NCI-H2196 treated with DMSO at 0.1 percent for 48 hours (cell line): ENCODE data around the gene PLVAP.
"Not testable (repeated sequence)": the region's sequence is repeated elsewhere in the genome, so short reads cannot be mapped to it uniquely, and the experiment has no call there.

ENCODE experiments used
- DNase-seq: peaks from one replicate; lab custom pipeline; 2025; ENCODE audit not compliant: unreplicated experiment; lab: John Stamatoyannopoulos, UW

The PLVAP gene

DNA sequence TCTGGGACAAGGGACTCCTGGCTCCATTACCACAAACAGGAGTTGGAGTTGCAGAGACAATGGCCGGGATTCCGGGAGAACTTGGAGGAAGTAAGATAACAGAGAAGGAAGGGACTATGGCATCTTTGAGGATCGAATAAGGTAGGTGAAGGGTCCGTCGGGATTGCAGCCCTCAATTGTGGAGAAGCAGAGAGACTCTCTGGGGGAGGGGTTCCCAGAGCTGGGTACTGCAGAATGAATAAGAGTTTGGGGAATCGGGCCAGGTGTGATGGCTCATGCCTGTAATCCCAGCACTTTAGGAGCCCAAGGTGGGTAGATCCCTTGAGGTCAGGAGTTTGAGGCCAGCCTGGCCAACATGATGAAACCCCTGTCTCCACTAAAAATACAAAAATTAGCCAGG, 24.5 kb upstream of the PLVAP start:
- no peak for DNase-seq

DNA sequence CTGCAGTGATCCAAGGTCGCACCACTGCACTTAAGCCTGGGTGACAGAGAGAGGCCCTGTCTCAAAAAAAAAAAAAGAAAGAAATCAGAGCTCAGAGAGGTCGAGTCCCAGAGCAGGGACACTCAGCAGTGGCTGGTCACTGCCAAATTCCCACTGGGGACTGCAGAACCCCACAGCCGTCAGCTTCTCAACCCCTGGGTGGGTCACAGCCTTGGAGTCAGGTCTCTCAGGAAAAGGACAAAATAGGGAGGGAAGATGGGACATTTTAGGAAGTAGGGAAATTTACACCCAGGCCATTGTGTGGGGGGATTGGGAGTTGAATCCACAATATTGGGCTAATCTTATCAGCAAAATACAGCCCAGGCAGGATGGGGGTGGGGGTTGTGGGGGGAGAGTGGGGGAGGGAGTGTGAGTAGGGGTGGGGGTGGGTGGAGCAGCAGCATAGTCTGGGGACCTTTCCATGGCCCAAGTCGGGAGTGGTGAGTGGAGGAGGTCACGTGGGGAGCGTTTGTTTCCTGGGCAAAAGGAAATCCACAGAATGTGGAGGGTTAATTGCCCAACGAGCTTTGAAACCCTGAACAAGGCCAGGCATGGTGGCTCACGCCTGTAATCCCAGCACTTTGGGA, 21.9 kb upstream of the PLVAP start:
- no peak for DNase-seq

DNA sequence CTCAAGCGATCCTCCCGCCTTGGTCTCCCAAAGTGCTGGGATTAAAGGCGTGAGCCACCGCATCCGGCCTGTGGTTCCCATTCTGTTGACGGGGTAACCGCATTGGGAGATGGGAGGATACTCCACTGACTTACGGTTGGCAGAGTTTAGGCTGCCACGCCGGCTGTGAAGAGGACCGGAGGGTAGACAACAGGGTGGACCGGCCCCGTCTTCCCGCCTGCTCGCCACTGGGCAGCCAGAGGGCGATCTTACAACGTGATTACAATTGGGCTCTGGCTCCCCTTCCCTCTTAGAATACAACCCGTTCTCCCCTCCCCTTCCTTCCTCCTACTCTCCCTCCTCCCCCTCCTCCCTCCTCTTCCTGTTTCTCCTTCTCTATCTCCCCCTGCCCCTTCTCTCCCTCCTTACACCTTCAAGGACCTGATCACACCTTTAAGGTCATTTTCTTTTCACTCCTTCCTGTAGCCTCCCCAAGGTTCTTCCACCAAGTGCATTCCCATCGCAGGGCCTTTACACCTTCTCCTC, 17.8 kb upstream of the PLVAP start:
- DNase-seq: peak; percentile 39

DNA sequence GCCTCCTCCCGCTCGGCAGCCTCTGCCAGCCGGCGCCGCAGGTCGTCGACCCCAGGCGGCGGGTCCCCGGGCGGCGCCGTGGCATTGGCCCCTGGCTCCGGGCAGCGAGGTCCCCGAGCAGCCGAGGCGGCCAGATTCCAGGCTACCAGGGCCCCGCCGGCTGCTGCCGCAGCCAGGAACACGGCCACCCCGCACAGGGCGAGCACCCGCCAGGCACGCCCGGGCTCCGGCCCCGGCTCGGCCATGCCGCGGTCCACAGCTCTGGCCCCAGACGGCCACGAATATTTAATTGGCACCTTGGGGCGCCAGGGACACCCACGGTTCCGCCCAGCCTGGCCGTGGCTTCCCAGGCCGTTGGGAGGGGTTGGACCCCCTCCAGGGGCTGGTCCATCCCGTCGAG, 16.8 kb upstream of the PLVAP start, which contains the start of gene CCDC194:
TSS of gene CCDC194 (minus strand) at position 283 of the 400 bp plus-strand sequence. CDS start at position 245, 38 bp downstream.
- DNase-seq: no peak

DNA sequence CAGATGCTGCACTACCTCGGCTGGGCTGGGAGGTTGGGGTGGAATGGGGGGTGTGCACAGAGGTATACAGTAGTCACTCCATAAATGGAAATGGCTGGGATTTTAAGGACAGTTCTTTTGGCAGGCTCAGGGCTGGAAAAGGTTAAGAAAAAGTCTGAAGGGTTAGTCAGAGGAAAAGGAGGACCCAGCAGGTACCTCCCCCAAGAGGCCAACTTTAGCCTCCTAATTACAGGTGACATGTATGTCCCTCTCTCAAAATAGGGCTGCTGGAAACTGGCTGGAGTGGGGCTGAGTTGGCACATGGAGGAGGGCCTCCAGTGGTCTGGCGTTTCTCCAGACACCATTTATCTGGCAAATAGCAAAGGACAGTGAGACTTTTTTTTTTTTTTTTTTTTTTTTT, 15.9 kb upstream of the PLVAP start:
- no peak for DNase-seq

DNA sequence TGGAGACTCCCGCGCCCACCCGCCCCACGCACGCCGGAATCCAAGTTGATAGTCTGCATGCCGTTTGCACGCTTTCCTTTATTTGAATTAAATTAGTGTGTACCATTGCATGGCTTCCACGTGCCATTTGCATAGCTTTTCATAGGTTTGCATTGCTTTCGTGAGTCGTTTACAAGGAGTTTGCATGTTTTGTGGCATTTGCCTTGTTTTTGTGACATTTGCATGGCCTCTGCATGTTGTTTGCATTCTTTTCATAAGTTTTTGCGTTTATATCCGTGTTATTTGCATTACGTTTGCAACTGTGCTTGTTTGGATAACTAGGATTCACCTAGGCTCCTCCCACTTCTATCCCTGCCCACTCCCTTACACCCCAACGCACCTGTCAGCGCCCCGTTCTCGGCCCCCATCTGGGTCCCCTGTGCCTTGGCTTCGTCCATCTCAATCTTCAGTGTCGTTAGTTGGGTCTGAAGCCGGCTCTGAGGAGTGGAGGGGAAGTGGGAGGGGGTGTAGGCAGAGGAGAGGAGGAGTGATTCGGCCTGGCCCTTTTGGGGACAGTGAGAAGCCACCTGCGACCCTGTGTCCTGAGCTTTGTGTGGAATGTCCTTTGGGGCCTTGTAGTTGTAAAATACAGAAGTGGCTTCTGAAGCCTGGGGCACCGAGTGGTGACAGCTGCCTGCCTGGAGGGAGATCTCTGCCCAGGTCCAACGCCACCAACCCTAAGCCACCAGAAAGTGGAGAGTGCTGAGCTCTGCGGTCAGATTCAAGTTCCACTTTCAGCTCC, 14.4 kb upstream of the PLVAP start:
- DNase-seq: no peak

DNA sequence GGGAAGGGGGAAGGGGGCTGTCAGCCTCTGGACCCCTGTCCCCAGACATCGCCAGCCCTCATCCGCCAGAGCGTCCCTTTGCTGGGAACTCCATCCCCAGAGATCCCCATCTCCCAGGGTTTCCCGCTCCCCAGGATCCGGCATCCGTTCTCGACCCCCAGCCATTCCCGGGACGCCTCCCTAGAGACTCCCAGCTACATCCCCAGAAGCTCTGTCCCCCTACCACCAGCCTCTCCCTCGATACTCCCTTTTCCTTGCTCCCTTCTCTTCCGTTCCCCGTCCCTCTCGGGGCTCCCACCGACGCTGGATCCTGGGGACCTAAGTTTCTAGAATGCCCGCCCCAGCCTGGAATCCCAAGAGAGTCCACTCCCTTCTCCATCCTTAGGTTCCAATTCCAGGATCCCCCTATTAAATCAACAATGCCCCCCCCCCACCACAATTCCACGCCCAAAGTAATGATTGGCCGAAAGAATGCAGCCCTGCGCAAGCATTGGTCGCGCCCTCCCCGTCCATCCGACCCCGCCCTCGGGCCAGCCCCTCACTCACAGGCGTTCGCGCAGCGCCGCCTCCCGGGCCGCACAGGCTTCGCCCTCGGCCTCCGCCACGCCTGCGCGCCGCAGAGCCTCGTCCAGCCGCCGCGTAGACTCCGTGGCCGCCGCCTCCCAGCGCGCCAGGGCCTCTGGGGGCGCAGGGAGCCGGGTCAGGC, 13.7 kb upstream of the PLVAP start:
- peak; percentile 84 for DNase-seq

DNA sequence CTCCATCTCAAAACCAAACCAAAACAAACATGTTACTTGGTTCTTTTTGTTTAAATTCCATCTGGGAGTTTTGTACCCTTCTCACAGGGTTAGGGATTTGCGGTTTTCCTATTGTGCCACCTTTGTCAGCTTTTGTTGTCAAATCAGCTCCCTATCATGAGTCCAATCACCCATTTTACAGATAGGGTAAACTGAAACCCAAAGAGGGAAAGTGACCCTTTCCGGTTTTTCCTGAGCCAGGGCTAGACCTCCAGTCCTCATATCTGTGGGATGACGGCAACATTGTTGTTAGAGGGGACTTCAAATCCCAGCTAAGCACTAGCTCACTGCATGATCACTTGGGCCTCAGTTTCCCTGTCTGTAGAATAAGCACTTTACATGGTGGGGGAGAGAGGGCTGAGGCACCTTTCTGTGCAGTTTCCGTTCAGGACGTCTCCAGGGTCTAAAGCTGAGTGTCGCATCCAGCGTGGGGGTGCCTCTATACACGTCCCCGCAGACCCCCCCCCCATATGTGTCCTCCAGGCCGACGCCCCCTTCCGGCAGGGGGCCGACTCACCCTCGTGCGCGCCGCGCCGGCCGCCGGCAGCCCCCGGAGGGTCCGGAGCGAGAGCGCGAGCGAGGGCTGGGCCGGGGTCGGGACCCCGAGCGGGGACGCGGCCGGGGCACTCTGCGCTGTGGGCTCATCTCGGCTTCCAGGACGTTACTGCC, 13.0 kb upstream of the PLVAP start:
- no peak for DNase-seq

DNA sequence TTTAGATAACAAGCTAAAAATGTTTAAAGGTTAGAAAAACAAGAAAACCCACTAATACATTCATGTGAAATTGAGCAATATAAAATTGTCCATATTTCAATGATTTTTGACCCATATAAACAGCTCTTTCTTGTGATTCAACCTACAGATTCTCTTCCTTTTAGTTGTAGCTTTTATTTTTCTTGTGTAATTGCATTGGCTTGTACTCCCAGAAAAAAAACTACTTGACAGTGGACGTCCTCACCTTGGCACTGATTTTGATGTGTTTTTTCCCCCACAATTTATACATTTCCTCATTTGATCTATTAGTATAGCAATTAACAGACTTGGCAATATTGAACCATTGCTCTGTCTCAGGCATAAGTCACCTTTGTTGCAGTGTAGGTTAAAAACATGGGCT, 12.1 kb upstream of the PLVAP start:
- DNase-seq: no peak

DNA sequence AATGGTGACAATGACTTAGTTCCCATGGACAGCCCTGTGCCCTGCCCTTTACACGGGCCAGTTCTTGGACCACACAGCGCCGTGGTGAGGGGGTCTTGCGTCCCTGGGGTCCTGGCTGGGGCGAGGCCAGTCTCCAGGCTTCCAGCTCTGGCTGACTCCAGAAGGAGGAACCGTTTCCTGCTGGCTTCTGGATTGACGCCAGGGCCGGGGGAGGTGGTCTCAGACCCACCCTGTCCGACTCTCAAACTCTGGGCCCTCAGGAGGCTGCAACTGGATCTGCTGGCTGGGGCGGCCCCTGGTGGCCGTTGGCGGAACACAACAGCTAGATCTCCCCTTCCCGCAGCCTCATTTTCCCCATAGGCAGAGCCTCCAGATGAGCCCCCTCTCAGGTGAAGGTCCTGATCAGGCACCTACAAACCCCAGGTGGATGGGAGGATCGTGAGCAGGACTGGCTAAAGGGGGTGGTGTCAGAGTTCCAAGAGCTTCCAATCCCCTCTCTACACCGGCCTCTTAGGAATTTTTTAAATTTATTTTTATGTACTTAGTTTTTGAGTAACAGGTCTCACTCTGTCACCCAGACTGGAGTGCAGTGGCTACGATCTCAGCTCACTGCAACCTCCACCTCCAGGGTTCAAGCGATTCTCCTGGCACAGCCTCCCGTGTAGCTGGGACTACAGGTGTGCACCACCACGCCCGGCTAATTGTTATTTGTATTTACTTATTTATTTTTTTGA, 8.9 kb upstream of the PLVAP start:
- DNase-seq: no peak

DNA sequence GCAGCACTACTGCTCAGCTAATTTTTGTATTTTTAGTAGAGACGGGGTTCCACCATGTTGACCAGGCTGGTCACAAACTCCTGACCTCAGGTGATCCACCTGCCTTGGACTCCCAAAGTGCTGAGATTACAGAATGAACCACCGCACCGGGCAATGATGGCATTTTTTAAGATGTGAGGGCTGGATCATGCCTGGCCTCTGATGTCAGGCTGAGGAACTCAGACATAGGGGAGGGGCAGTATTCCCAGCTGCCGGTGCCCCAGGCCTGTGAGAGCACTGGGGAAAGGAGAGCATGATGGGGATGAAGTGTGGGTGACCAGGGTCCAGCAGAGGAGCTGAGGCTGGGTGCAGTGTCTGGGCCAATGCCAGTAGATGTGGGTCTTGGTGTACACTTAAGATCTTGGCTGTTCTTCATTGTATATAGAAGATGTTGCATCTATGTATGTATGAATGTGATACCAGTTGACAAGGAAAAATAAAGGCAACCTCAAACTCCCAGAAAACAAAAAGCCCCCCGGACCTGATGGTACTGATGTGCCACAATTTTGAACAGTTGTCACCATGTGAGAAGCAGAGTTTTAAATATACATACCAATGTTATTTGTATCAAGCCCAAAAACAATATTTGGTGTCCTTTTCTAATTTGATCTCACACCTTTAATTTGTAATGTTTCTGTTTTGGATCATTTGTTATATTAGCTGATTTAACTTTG, 3.4 kb upstream of the PLVAP start:
- DNase-seq: no peak

DNA sequence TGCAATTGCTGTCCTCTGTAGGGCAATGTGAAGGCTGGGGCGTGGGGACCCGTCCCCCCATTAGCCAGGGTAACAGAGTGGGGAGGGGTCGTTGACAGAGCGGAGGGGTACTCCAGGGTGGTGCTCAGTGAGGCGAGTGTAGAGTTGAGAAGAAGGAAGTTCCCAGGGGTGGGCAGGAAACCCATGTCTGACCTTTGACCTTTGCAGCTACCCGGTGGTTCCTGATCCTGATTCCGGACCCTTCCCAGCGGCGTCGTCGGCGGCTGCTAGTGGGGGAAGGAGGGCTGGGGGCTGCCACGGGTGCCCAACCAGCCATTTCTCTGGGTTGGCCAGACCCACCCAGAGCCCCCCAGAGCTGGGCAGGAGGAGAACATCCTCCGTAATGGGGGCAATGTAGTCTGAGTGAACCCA, 2.1 kb upstream of the PLVAP start:
- no peak for DNase-seq

DNA sequence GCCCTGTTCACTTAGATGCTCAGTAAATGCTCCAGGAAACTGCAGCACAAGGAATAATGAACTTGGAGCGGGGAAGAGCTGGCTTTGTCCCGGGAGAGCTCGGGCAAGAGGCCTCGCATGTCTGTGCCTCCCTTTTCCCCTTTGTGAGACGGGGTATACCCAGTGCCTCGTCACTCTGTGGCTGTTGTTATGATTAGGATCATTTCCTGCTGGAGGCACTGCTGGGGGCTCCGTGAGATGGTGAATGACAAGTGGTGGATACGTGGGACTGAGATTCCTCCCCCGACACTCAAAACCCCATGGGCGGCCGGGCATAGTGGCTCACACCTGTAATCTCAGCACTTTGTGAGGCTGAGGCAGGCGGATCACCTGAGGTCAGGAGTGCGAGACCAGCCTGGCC, 1.1 kb upstream of the PLVAP start:
- DNase-seq: no peak

DNA sequence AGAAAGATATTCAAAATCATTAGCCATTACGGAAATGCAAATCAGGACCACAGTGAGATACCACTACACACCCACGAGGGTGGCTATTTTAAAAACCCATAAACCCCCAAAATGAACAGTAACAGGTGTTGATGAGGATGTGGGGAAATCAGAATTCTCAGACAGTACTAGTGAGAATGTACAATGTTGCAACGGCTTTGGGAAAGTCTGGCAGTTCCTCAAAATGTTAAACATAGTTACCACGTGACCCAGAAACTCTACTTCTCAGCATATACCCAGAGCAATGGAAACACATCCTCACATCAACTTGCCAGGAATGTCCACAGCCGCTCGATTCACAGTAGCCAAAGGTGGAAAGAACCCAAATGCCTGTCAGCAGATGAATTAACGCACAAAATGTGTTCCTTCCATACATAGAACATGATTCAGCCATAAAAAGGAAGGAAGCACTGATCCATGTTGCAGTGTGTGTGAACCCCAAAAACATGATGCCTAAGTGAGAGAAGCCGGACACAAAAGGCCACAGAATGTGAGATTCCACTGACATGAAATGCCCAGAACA, 7.0 kb downstream of the PLVAP start:
- DNase-seq: no peak

DNA sequence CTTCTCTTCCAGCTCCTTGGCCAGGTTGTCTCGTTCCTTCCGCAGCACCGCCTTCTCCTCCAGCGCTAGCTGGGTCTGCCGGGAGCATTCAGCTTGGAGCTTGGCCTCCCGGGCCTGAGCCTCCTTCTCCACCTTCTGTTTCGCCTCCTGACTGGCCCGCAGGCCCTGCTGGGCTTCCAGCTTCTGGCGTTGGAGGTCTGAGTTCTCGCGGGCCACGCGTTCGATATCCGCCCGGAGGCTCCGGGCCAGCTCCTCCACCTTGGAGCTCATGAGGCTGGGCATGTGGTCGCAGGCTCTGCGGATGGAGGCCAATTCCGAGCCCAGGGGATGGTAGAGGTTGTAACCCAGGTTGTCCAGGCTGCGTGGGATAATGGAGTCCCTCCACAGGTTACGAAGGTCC, 11.8 kb downstream of the PLVAP start:
- no peak for DNase-seq

DNA sequence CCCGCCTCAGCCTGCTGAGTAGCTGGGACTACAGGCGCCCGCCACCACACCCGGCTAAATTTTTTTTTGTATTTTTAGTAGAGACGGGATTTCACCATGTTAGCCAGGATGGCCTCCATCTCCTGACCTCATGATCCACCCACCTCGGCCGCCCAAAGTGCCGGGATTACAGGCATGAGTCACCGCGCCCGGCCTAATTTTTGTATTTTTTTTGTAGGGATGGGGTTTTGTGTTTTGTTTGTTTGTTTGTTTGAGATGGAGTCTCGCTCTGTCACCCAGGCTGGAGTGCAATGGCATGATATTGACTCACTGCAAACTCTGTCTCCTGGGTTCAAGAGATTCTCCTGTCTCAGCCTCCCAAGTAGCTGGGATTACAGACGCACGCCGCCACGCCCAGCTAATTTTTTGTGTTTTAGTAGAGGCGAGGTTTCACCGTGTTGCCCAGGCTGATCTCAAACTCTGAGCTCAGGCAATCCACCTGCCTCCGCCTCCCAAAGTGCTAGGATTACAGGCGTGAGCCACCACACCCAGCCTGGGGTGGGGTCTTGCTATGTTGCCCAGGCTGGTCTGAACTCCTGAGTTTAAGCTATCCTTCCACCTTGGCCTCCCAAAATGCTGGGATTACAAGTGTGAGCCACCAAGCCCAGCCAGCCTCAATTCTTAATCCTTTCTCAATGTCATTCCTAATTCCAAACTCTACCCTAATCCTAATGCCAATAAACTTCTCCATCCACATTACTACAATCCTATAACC, 13.1 kb downstream of the PLVAP start:
- not testable (repeated sequence) for DNase-seq

DNA sequence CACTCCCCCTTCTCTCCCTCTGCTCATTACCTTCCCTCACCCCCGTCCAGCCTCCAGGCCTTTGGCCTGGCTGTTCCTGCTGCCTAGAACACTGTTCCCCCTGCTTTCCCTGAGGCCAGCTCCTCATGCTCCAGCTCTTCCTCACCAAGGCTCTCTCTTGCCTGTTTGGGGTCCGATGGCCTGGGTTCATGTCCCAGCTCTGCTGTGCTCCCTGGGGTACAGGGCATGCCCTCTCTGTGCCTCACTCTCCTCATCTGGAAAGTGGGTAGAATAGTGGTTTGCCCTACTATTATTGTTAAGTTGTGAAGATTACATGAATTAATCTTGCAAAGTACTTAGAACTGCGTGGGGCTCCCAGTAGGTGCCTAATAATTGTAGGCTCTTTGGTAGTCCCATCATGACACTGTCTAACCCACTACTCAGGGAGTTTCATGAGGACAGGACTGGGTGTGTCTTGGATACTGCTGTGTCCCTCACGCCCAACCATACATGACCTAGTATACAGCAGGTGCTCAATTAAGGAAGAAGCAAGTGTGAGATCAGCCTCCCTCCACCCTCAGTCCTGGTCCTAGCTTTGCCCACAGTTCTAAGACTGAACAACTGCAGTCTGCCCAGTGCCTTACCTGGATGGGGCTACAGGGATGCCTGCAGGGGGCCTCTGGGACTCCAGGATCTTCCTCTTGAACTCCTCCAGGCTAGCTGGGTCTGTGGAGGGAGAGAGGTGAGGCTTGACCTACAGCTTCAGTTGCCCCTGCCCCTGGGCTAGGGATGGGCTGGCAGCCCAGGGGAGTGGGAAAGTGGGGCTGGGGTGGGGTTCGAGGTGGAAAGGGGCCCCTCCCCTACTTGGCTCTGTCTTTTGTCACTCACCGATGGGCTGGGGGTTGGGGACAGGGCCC, 17.0 kb downstream of the PLVAP start:
- no peak for DNase-seq

DNA sequence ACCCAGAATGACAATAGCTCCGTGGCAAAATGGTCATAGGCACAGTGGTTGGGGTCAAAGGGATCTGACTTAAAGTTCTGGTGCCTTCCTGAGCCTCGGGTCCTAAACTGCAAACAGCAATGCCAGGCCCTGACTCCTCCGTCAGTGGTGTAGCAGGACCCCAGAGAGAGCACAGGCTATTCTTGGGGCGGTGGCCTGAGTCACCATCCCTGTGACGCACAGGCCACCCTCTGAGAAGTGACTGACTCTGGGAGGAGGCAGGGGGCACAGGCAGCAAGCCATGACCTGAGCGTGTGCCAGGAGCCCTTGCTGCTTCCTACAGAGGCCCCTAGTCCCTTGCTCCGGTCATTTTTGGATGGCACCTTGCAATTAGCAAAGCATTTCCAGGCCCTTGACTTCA, 18.7 kb downstream of the PLVAP start:
- no peak for DNase-seq
